GM23338 (cell line): ENCODE measurements around the gene MBOAT7.

Experiments used
- CREB1 ChIP-seq: fragments of 250-450 bp; sonication (Bioruptor Pico); IDR thresholded peaks from 2 replicates; pipeline ENCODE4 v1.5.0; 2020; ENCODE audit warnings: low read depth, mild to moderate bottlenecking, moderate library complexity
- EZH2 ChIP-seq: fragments of 200-600 bp; sonication (generic); IDR thresholded peaks from one replicate; pipeline ENCODE4 v1.8.0; 2017; ENCODE audit warnings: antibody characterized with exemption, mild to moderate bottlenecking, low read depth; ENCODE audit not compliant: unreplicated experiment
- EZH2phosphoT487 ChIP-seq: fragments of 200-600 bp; sonication (generic); IDR thresholded peaks from one replicate; pipeline ENCODE4 v1.8.1; 2018; ENCODE audit warnings: antibody characterized with exemption; ENCODE audit not compliant: unreplicated experiment
- JUNB ChIP-seq: IDR thresholded peaks from one replicate; pipeline ENCODE4 v1.6.1; 2016; ENCODE audit warnings: antibody characterized with exemption; ENCODE audit not compliant: unreplicated experiment
- NANOG ChIP-seq: IDR thresholded peaks from 2 replicates; pipeline ENCODE4 v1.6.1; 2016; ENCODE audit warnings: antibody characterized with exemption, borderline replicate concordance
- POLR2AphosphoS5 ChIP-seq: IDR thresholded peaks from 2 replicates; pipeline ENCODE4 v1.6.1; 2016; ENCODE audit warnings: antibody characterized with exemption, low read depth
- ZNF114 ChIP-seq: fragments of 250-450 bp; sonication (Bioruptor Pico); IDR thresholded peaks from 2 replicates; pipeline ENCODE4 v1.5.0; 2020; ENCODE audit warnings: mild to moderate bottlenecking, moderate library complexity
- TF ChIP-seq, protein P1 (sequence below): IDR thresholded peaks from one replicate; pipeline ENCODE4 v1.6.1; 2018; ENCODE audit warnings: antibody characterized with exemption; ENCODE audit not compliant: unreplicated experiment
- TF ChIP-seq, protein P2 (sequence below), 2 experiments: fragments of 200-600 bp in 1 of 2; sonication (generic) in 1 of 2; conservative IDR thresholded peaks; 2 replicates each; pipeline versions ENCODE4 v1.5.1 to v1.6.1; 2016 to 2017; ENCODE audit warnings: antibody characterized with exemption in 2 of 2, low read depth in 2 of 2, mild to moderate bottlenecking in 2 of 2, moderate library complexity in 1 of 2
- TF ChIP-seq, protein P3 (sequence below): fragments of 250-450 bp; sonication (Bioruptor Pico); IDR thresholded peaks from 2 replicates; pipeline ENCODE4 v1.5.0; 2020; ENCODE audit warnings: mild to moderate bottlenecking, moderate library complexity

- TF ChIP-seq, protein P1, sequence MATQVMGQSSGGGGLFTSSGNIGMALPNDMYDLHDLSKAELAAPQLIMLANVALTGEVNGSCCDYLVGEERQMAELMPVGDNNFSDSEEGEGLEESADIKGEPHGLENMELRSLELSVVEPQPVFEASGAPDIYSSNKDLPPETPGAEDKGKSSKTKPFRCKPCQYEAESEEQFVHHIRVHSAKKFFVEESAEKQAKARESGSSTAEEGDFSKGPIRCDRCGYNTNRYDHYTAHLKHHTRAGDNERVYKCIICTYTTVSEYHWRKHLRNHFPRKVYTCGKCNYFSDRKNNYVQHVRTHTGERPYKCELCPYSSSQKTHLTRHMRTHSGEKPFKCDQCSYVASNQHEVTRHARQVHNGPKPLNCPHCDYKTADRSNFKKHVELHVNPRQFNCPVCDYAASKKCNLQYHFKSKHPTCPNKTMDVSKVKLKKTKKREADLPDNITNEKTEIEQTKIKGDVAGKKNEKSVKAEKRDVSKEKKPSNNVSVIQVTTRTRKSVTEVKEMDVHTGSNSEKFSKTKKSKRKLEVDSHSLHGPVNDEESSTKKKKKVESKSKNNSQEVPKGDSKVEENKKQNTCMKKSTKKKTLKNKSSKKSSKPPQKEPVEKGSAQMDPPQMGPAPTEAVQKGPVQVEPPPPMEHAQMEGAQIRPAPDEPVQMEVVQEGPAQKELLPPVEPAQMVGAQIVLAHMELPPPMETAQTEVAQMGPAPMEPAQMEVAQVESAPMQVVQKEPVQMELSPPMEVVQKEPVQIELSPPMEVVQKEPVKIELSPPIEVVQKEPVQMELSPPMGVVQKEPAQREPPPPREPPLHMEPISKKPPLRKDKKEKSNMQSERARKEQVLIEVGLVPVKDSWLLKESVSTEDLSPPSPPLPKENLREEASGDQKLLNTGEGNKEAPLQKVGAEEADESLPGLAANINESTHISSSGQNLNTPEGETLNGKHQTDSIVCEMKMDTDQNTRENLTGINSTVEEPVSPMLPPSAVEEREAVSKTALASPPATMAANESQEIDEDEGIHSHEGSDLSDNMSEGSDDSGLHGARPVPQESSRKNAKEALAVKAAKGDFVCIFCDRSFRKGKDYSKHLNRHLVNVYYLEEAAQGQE: no peak
- TF ChIP-seq EZH2phosphoT487 (no peak), EZH2 (no peak), POLR2AphosphoS5 (no peak), CREB1 (no peak), JUNB (no peak), NANOG (no peak), ZNF114 (CRISPR knock-in tag) (no peak)
- TF ChIP-seq, protein P2, sequence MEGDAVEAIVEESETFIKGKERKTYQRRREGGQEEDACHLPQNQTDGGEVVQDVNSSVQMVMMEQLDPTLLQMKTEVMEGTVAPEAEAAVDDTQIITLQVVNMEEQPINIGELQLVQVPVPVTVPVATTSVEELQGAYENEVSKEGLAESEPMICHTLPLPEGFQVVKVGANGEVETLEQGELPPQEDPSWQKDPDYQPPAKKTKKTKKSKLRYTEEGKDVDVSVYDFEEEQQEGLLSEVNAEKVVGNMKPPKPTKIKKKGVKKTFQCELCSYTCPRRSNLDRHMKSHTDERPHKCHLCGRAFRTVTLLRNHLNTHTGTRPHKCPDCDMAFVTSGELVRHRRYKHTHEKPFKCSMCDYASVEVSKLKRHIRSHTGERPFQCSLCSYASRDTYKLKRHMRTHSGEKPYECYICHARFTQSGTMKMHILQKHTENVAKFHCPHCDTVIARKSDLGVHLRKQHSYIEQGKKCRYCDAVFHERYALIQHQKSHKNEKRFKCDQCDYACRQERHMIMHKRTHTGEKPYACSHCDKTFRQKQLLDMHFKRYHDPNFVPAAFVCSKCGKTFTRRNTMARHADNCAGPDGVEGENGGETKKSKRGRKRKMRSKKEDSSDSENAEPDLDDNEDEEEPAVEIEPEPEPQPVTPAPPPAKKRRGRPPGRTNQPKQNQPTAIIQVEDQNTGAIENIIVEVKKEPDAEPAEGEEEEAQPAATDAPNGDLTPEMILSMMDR (conservative IDR thresholded peaks at IDR 0.05; ENCODE audit: low read depth in 2 of 2): no peak
- TF ChIP-seq, protein P3, sequence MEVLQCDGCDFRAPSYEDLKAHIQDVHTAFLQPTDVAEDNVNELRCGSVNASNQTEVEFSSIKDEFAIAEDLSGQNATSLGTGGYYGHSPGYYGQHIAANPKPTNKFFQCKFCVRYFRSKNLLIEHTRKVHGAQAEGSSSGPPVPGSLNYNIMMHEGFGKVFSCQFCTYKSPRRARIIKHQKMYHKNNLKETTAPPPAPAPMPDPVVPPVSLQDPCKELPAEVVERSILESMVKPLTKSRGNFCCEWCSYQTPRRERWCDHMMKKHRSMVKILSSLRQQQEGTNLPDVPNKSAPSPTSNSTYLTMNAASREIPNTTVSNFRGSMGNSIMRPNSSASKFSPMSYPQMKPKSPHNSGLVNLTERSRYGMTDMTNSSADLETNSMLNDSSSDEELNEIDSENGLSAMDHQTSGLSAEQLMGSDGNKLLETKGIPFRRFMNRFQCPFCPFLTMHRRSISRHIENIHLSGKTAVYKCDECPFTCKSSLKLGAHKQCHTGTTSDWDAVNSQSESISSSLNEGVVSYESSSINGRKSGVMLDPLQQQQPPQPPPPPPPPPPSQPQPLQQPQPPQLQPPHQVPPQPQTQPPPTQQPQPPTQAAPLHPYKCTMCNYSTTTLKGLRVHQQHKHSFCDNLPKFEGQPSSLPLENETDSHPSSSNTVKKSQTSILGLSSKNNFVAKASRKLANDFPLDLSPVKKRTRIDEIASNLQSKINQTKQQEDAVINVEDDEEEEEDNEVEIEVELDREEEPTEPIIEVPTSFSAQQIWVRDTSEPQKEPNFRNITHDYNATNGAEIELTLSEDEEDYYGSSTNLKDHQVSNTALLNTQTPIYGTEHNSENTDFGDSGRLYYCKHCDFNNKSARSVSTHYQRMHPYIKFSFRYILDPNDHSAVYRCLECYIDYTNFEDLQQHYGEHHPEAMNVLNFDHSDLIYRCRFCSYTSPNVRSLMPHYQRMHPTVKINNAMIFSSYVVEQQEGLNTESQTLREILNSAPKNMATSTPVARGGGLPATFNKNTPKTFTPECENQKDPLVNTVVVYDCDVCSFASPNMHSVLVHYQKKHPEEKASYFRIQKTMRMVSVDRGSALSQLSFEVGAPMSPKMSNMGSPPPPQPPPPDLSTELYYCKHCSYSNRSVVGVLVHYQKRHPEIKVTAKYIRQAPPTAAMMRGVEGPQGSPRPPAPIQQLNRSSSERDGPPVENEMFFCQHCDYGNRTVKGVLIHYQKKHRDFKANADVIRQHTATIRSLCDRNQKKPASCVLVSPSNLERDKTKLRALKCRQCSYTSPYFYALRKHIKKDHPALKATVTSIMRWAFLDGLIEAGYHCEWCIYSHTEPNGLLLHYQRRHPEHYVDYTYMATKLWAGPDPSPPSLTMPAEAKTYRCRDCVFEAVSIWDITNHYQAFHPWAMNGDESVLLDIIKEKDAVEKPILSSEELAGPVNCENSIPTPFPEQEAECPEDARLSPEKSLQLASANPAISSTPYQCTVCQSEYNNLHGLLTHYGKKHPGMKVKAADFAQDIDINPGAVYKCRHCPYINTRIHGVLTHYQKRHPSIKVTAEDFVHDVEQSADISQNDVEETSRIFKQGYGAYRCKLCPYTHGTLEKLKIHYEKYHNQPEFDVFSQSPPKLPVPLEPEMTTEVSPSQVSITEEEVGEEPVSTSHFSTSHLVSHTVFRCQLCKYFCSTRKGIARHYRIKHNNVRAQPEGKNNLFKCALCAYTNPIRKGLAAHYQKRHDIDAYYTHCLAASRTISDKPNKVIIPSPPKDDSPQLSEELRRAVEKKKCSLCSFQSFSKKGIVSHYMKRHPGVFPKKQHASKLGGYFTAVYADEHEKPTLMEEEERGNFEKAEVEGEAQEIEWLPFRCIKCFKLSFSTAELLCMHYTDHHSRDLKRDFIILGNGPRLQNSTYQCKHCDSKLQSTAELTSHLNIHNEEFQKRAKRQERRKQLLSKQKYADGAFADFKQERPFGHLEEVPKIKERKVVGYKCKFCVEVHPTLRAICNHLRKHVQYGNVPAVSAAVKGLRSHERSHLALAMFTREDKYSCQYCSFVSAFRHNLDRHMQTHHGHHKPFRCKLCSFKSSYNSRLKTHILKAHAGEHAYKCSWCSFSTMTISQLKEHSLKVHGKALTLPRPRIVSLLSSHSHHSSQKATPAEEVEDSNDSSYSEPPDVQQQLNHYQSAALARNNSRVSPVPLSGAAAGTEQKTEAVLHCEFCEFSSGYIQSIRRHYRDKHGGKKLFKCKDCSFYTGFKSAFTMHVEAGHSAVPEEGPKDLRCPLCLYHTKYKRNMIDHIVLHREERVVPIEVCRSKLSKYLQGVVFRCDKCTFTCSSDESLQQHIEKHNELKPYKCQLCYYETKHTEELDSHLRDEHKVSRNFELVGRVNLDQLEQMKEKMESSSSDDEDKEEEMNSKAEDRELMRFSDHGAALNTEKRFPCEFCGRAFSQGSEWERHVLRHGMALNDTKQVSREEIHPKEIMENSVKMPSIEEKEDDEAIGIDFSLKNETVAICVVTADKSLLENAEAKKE (CRISPR knock-in tag): no peak
Measured at GRCh38 chr19:54229146-54229545, 39.8 kb upstream of the MBOAT7 start.
